Inflammatory macrophage (primary cell): ENCODE data around the gene DNAJA3.

Source experiments
- DNase-seq, 2 donors: peaks; one replicate each; pipeline ENCODE4 v3.0.0-alpha.2; 2020 to 2022

DNAJA3 gene

GRCh38 chr16:4435337-4436067 is 9.8 kb downstream of the DNAJA3 start:
- no peak for DNase-seq

- no peak for DNase-seq
These were observed 11.7 kb downstream of the DNAJA3 start for GRCh38 chr16:4437366-4437765.

- no peak for DNase-seq
These were observed 16.7 kb downstream of the DNAJA3 start for GRCh38 chr16:4442371-4442770.

DNA sequence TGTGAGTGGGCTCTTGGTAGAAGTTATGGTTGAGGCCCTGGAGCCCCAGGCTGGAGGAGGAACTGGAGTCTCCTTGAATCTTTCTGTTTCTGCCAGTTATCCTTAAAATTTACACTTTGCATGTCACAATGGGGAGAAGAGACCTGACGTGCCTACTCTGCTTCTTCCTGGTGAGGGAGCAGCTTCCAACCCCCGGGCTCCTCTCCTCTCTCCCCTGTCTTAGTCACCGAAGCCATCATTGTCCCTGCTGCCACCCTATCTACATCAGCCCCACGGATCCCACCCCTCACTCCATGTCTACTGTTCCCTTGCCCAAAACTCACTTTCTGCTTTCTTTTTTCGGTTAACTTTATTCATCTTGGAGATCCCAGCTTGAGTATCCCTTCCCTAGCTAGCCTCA is 17.6 kb downstream of the DNAJA3 start:
- no peak for DNase-seq

GRCh38 chr16:4443986-4444385 is 18.3 kb downstream of the DNAJA3 start:
- DNase-seq, result no peak

DNA sequence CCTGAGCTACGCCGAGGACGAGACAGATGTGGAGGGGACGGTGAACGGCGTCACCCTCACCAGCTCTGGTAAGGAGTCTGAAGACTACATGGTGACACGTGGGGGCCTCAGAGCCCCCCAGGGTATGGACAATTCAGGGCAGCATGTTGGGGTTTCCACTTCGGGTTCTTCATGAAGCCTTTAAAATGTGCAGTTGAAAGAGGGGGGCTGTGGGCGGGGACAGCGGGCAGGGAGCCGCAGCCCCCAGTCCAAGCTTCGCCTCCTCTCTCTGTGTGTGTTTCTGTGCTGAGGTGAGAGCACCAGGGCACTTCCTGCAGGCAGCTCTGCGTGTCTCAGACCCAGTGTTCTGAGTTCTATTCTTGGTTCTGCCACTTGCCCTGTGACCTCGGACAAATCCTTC is 24.8 kb downstream of the DNAJA3 start:
- DNase-seq, result no peak

DNA sequence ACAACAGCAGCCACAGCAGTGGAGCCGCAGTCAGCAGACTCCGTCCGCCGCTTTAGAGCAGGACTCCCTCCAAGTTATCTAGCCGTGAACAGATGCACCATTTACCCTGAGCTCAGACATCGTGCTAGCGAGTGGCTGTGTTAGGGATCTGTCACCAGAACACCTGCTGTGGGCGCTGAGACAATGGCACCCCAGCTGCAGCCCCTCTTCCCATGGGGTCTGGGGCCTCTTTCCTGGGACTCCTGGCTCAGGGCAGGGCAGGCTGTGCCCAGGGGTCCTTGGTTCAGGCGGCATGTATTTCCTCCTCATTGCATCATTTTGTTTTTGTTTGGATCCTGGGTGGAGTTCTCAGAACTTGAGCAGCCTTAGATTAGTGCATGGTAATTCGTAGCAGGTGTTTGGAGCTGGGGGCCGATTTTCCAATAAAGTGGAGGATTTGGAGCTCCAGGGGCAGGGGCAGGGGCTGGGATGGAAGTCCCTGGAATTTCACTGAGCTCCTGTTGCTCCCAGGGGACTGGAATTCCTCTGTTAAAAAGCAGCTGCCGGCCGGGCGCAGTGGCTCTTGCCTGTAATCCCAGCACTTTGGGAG is 25.4 kb downstream of the DNAJA3 start:
- DNase-seq, result no peak

DNA sequence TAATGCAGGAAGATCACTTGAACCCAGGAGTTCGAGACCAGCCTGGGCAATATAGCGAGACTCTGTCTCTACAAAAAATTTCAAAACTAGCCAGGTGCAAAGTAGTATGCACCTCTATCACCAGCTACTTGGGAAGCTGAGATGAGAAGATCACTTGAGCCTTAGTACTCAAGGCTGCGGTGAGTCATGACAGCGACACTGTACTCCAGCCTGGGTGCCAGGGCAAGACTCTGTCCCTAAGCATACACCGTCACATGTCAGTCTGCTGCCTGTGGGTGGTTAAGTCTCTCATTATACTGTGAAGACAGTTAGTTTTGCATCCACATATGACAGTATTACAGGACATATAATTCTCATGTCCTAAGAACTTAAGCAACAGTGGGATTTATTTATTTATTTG is 27.0 kb downstream of the DNAJA3 start:
- peak; percentile 5 to 50 for DNase-seq

GRCh38 chr16:4454623-4455022 is 29.0 kb downstream of the DNAJA3 start:
- DNase-seq, result no peak

DNA sequence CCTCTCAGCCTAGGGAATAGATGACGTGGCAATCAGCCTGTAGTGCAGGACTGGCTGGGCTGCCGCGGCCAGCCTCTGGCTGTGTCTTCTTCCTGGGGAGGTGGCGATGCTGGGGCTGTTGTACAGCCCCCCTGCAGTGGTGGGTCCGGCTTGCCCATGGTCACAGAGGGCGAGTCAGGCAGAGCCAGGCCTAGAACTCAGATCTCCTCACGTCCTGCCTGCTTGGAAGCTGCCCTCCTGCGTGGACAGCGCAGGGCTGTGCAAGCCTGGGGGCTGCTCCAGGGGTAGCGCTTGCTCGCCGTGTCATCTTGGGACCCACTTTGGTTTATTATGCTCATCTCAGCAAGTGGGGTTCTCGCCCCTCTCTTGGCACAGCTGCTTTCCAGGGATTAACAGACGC is 29.4 kb downstream of the DNAJA3 start:
- DNase-seq, result no peak

DNA sequence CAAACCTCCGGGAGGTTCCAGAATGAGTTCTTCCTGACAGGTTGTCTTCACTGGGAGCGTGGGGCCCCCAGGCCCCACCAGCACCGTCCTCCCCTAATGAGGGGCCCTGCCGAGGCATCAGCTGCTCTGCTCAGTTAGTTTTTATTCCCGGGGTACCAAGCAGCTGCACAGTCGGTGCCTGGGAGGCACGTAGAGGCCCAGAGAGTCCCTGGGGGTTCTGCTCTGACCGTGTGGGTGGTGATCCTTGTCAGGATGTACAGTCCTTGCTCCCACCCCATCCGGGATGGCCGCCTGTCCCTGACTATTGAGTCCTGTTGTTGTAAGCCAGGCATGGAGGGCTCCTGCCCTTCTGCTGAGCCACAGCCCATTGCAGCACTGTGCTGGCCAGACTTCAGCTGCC is 30.3 kb downstream of the DNAJA3 start:
- no peak for DNase-seq

DNA sequence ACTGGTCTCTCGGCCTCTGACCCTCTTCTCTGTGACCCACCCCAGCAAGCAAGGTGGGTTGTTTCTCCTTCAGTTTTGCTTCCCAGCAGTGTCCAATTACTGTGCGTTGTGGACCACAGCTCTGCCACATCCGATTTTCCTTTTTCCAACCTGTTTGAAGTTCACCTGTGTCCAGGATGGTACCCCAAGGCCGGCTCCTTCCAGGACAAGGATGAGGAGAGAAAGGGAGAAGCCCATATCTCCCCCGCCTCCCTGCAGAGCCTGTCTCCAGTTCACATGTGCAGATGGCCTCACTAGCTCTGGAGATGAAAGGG is 35.2 kb downstream of the DNAJA3 start:
- DNase-seq, result no peak

- no peak for DNase-seq
These were observed 35.8 kb downstream of the DNAJA3 start for GRCh38 chr16:4461250-4462085.

DNA sequence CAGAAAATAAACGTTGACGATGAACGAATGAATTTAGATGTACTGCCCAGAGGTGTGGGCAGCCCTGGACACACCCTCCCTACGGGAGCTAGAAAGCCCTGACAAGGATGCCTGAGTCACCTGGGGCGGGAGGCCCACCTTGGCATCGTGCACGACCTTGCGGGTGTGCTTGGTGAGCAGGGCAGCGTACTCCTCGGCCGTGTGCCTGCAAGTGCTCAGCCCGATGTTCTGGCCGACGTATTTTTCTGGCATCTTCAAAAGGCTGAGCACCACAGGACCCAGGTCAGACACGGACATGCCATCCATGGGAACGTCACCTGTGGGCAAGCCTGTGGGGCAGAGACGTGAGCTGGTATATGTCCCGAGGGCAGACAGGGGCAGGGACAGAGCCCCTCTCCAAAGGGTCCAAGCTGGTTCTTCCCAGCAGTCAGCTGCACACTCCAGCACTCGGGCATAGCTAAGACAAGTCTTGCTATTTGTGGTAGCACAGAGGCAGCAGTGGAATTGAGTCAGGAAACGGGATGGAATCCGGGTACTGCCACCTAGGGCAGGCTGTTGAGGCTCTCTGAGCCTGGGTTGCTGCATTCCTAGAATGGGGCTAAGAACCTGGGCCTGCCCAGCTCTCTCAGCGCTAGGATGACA is 38.0 kb downstream of the DNAJA3 start:
- no peak for DNase-seq

- no peak for DNase-seq
These were observed 40.5 kb downstream of the DNAJA3 start for GRCh38 chr16:4465977-4466779.

DNA sequence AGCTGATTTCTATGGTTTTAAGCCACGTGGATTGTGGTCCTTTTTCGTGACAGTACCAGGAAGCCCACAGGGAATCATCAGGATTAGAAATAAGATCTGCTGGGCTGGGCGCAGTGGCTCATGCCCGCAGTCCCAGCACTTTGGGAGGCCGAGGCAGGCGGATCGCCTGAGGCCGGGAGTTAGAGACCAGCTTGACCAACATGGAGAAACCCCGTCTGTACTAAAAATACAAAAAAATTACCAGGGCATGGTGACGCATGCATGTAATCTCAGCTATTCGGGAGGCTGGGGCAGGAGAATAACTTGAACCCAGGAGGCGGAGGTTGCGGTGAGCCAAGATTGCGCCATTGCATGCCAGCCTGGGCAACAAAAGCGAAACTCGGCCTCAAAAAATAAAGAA is 42.2 kb downstream of the DNAJA3 start:
- no peak for DNase-seq

GRCh38 chr16:4468972-4469371 is 43.3 kb downstream of the DNAJA3 start:
- no peak for DNase-seq

GRCh38 chr16:4471869-4472268 is 46.2 kb downstream of the DNAJA3 start:
- DNase-seq, result no peak

- DNase-seq, result no peak
These were observed 47.2 kb downstream of the DNAJA3 start for GRCh38 chr16:4472880-4473279.

DNA sequence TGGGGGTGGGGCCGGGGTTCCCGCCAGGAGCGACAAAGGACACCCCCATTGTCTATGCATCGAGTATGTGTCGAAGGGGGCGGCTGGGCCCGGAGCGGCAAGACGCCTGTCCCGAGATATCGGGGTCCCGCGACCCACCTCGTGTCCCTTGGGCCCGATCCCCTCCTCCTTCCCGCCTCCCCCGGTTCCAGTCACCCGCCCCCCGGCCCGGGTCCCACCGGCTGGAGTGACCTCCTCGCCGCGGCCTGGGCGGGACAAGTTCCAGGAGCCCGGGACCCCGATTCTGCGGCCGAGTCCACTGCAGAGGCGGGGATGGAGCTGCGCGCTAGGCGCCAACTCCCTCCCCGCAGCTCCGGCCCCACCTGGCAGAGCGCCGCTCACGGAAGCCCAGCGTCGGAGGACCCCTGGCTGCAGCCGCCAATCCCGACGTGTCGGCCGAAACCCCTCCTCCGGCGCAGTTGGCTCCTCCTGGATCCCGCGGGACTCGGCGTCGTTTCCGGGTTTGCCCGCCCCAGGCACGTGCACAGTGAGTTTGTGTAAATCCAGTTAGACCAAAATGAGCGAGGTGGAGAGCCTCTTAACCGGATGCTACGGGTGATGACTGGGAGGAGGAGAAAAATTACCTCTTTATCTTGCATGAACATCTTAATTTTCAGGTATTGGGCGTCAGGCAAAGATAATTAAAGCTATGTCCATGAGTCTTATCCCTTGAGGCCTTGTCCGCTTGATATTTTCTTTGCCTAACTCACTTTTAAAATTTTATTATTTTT is 48.7 kb downstream of the DNAJA3 start, which contains the start of gene NMRAL1:
NMRAL1 (minus strand) TSS at position 434 of the 770 bp plus-strand sequence. CDS start 493 bp downstream, outside the sequence.
- DNase-seq, result peak; percentile 89 to 93
